ENCODE results near the gene ELOA. TPM values are rescaled to one million over a fixed set of nuclear protein-coding genes. Genes with fewer than 3 reads are reported as not detected.
"Not testable (repeated sequence)": the region's sequence is repeated elsewhere in the genome, so short reads cannot be mapped to it uniquely, and the experiment has no call there.

The ELOA gene
- total RNA-seq, 1 donor from 2014 or later = 37.7 TPM

DNA sequence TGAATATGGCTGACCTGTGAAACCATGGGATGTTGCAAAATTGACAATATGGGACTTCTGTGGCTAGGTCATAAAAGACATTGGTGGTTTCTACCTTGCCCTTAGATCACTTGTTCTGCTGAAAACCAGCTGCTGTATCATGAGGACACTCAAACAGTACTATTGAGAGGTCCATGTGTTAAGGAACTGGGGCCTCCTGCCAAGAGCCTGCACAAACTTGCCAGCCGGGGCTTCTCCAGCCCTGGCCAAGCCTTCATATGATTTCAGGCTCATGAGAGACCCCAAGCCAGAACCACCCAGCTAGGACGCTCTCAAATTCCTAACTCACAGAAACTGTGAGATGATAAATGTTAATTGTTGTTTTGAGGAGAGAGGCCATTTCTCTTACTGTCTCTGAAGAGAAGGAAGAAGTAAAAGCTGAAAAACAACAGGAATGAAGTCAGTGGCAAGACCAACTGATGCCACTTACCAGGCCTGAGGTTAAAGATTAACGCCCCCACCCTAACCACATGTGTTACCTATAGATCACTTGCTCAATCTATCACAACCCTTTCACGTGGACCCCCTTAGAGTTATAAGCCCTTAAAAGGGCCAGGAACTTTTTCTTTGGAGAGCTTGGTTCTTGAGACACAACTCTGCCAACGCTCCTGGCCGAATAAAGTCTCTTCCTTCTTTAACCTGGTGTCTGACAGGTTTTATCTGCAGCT is 31.1 kb downstream of the ELOA start:
- ATAC-seq (no peak), DNase-seq (ENCODE audit: missing footprints) (no peak)
- intact Hi-C loops (cut with DNase I) = no loop called here

DNA sequence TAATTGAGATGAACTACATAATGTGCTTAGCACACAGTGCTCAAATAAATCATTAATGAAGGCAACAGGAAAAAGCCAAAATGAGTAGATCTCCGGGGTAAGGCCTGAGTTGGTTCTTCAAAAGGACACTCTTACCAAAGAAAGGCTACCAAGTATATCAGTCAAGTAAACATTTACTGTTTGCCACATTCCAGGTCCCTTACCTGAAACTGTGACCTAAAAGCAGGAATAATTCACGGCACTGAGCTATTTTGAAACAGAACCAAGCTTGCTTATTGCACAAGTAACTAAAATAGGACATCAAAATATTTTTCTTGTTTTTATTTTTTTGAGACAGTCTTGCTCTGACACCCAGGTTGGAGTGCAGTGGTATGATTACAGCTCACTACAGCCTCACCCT is 32.9 kb downstream of the ELOA start:
- ATAC-seq (no peak), DNase-seq (ENCODE audit: missing footprints) (no peak)
- intact Hi-C loops (cut with DNase I) = no loop called here

DNA sequence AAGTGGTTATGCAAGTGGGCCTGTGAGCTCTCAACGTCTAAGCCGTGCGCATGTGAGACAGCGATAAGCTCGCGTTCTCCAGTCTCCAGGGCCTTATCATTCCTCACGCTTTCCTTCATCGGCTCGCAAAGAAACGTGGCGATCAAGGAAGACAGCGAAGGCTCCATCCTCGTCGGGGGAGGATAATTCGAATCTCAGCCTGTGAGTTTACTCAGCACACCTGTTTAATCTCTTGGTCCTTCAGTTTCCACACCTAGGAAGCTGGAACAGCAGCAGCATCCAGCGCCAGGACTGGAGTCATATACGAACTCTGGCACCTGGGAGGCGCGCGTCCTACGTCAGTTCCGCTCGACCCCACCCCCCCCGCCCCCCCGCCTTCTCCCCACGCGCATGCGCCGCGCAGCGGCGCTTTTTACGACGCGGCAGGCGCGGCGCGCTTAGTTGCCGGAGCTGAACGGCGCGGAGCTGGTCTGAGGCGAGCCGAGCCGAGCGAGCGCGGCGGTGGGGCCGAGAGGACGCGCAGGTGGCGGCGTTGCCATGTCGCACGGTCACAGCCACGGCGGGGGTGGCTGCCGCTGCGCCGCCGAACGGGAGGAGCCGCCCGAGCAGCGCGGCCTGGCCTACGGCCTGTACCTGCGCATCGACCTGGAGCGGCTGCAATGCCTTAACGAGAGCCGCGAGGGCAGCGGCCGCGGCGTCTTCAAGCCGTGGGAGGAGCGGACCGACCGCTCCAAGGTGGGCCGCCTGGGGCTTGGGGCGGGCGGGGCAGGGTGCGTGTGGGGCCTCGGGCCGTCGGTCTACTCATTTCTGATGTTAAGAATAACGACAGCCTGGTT is 34.9 kb downstream of the ELOA start, which contains the start of gene PITHD1:
PITHD1 (plus strand) TSS at position 440 of the 836 bp plus-strand sequence; CDS start at position 538, 98 bp downstream.
- peak; percentile 92 for DNase-seq (ENCODE audit: missing footprints)
- ATAC-seq = peak; percentile 87
- intact Hi-C loops (cut with DNase I) = loop anchor here (1.0 kb wide), 1 partner anchor 142 kb away; no protein-coding TSS in a partner anchor

DNA sequence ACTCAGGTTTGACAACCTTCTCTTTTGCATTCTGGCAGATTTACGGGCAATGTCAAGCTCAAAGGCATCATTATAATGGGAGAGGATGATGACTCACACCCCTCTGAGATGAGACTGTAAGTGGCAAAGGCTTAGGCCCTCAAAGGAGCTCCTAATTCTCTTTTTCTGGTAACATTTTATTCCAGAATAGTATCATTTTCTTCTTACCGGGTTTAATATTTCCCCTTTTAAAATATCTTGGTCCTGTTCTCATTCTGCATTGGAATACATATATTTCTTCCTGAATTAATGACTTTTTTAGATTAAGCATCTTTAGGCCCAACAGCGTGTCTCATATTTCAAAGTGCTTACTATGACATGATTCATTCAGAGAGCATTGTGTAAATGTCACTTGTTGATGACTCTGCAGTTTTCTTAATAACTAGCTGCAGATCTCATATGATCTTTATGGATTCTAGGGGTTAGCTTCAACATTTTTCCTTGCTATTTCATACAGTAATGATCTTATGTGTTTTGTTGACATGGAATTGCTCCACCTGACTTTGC is 36.6 kb downstream of the ELOA start:
- no peak for ATAC-seq
- intact Hi-C loops (cut with DNase I) = no loop called here
- no peak for DNase-seq (ENCODE audit: missing footprints)

DNA sequence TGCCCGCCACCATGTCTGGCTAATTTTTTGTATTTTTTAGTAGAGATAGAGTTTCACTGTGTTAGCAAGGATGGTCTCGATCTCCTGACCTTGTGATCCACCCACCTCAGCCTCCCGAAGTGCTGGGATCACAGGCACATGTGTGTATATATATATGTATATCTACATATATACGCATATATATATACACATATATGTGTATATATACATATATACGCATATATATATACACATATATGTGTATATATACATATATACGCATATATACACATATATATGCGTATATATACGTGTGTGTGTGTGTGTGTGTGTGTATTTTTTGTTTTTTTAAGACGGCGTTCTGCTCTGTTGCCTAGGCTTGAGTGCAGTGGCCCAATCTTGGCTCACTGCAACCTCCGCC is 39.9 kb downstream of the ELOA start:
- intact Hi-C loops (cut with DNase I); ATAC-seq; DNase-seq (ENCODE audit: missing footprints): not testable (repeated sequence)

DNA sequence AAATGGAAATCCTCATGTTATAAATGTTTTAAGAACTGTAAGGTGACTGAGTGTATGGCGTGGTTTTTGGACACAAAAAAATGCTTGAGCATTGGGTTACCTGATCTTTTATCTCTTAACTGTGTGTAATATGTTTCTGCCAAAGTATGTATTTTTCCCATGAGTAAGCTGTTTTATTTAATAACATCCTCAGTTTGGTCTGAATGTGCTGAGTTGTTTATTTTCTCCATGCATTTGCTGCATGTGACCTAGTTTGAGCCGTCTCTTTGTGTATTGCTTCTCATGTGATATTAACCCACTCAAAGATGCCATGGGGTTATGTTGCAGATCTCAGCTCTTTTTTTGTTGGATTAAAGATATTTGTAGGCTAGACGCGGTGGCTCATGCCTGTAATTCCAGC is 41.6 kb downstream of the ELOA start:
- ATAC-seq (no peak), DNase-seq (ENCODE audit: missing footprints) (no peak)
- intact Hi-C loops (cut with DNase I) = no loop called here

DNA sequence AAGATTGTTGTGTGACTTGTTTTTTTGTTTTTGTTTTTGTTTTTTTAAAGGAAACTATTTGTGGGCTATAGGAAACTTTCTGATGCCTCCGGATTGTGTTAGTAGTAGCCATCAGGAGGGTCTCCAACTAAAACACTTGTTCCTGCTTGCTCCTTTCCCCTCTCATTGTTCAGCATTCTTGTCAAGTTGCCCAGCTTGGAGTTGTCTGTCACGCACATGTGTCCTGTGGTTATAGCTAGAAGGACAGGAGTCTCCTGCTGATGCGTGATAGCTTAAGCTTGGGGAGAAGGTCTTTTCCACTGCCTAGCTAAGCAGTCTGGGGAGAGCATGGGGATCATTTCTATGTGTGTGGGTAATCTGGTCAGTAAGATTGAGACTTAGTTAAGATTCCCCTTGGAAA is 44.4 kb downstream of the ELOA start:
- no peak for DNase-seq (ENCODE audit: missing footprints)
- intact Hi-C loops (cut with DNase I) = no loop called here
- no peak for ATAC-seq

DNA sequence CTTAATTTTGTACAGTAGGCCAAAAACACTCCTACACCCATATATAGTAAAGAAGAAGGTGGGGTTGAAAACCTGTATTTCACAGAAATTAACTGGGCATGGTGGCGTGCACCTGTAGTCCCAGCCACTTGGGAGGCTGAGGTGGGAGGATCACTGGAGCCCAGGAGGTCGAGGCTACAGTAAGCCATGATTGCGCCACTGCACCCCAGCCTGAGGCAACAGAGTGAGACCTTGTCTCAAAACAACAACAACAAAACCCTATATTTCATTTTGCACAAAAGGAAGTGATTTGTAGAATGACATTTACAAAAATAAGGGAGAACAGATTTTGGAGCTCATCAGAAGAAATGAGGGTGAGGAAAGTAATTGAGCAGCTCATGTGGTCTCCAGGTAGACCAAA is 45.4 kb downstream of the ELOA start:
- no peak for ATAC-seq
- no peak for DNase-seq (ENCODE audit: missing footprints)
- intact Hi-C loops (cut with DNase I) = no loop called here

DNA sequence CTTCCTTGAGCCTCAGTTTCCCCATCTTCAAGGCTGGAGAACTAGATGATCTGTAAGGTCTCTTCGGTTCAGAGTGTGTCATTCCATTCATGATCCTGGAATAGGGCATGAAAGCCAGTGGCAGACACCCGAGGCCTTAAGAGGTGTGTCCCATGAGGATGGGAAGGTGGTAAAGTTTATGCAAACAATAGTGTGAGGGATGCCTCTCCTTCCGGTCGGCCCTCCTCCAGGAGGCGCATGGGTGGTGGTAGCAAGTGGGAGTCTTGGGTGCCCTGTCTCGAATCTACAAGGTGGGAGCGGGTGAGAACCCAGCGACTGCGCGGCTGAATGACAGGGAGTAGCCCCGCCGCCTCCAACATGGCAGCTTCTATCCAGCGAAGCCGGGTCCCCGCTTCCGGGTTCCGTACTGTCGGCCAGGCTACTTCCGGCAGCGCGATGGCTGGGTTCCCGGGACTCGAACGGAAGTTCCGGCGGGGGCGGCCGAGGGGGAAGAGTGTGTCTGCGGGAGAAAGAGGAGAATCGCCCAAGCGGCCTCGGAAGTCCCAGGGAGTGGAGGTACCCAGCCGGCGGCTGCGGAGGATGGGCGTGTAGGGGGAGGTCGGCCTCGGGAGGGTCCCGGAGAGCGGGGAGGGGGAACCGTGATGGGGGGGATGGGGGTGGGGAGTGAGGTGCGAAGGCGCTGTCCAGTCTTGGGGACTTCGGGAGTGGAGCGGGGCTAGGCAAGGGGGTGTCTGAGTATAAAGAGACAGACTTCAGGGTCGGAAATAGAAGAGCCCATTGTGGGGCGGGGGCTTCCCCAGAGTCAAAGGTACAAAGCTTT is 47.6 kb downstream of the ELOA start, which contains the start of gene LYPLA2:
LYPLA2 (plus strand) TSS at position 450 of the 820 bp plus-strand sequence. CDS start 1,538 bp downstream, outside the sequence.
- DNase-seq (ENCODE audit: missing footprints) (peak; percentile 97), ATAC-seq (peak; percentile 91)
- intact Hi-C loops (cut with DNase I) = no loop called here

DNA sequence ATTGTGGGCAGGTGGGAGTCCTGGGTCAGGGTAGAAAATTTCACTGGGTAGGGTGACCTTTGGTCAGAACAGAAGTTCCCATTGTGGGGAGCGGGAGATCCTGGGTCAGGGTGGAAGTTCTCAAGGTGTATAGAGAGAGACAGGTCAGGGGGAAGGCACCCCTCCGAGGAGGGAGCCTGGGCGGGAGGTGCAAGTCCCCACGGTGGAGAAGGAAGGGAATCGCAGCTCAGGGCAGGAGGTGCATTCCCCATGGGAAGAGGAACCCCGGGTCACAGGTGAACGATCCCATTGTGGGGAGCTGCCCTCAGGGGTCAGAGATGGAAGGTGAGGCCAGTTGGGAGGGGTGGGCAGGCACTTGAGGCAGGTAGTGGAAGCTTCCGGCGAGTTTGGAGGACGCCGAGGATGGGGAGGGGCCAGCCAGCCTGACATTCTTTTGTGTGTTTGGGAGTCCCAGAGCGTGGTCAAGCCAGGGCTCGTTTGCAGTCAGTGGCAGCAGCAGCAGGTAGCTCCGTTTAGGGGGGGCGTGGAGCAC is 48.3 kb downstream of the ELOA start:
- no peak for DNase-seq (ENCODE audit: missing footprints)
- no peak for ATAC-seq
- intact Hi-C loops (cut with DNase I) = no loop called here

DNA sequence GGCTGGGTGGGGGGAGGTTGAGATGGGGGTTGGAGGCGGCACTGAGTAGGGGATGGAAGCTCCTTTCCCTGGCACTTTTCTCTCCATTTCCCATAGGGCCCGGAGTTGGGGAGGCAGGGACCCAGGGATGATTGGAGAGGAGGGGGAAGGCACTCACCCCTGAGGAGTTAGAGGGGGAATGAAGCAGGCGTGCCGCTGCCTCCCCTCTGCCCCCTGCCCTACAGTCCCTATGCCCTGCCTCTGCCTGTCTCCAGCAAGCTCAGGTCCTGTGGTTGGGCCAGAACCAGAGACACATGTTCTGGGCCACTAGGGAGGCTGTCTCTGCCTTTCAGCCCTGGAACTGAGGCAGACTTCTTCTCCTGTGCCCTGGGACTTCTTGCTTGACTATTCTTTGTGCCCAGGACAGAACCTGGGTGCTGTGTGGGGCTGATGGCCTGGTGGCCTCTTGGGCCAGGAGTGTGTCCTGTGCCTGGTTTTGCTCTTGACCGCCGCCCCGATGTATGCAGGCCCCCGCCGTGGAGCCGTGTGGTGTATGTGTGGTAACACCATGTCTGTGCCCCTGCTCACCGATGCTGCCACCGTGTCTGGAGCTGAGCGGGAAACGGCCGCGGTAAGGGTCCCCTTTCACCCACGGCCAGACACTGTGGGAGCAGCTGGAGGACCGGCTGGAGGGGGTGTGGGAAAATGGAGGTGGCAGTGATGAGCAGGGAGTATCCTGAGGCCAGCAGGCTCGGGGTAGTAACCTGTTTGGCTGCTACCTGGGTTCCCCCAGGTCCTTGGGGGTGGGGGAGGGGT is 49.1 kb downstream of the ELOA start:
- peak; percentile 71 for DNase-seq (ENCODE audit: missing footprints)
- ATAC-seq = no peak
- intact Hi-C loops (cut with DNase I) = no loop called here

DNA sequence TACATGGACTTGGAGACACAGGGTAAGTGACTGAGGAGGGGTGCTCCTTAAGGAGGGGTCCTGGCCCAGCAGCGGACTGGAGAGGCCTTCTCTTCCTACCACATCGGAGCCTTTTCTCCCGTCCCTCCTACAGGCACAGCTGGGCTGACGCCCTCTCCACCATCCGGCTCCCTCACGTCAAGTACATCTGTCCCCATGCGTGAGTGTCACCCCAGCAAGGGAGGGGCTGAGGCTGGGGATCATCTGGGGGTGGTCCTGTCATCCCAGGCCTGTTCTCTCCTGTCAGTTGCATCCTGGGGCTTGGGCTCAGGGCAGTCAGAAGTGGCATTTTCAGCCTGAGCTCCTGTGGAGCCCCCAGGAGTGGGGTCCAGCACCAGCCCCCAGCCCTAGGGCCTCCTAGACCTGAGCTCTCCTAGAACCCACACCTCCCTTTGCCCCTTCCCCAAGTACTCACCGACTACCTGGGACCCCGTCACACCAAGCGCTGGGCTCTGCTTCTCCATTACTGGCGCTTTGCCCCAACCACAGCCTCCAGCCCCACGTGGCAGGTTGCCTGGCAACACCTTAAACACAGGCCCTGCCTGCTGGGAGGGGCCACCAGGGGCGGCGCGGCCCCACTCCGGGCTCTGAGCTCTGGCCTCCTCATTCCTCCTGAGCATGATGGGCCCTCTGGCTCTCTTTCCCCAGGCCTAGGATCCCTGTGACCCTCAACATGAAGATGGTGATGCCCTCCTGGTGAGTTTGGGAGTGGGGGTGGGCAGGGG is 49.9 kb downstream of the ELOA start:
- DNase-seq (ENCODE audit: missing footprints) = peak; percentile 64
- intact Hi-C loops (cut with DNase I) = no loop called here

DNA sequence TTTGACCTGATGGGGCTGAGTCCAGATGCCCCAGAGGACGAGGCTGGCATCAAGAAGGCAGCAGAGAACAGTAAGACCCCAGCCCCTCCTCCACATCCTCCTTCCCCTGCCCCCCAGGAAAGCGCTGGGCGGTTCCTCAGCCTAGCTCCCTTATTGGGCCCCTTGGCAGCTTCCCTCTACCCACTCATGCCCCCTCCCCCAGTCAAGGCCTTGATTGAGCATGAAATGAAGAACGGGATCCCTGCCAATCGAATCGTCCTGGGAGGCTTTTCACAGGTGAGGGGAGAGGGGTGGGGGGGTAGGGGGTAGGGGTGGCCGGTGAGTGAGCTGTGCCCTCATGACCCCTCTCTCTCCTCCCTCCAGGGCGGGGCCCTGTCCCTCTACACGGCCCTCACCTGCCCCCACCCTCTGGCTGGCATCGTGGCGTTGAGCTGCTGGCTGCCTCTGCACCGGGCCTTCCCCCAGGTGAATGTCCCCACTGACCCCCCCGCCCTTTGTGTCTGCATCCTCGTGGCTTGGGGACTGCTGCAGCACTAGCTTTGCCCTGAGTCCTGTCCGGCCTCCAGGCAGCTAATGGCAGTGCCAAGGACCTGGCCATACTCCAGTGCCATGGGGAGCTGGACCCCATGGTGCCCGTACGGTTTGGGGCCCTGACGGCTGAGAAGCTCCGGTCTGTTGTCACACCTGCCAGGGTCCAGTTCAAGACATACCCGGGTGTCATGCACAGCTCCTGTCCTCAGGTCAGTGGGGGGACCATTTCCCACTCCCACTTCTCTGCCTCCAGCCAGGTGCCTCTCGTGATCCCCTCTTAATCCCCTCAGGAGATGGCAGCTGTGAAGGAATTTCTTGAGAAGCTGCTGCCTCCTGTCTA is 50.8 kb downstream of the ELOA start:
- ATAC-seq = no peak
- intact Hi-C loops (cut with DNase I) = no loop called here
- DNase-seq (ENCODE audit: missing footprints) = no peak

More for the DNA sequence above, 49.9 kb downstream of the ELOA start:
- peak; percentile 20 for ATAC-seq

DNA sequence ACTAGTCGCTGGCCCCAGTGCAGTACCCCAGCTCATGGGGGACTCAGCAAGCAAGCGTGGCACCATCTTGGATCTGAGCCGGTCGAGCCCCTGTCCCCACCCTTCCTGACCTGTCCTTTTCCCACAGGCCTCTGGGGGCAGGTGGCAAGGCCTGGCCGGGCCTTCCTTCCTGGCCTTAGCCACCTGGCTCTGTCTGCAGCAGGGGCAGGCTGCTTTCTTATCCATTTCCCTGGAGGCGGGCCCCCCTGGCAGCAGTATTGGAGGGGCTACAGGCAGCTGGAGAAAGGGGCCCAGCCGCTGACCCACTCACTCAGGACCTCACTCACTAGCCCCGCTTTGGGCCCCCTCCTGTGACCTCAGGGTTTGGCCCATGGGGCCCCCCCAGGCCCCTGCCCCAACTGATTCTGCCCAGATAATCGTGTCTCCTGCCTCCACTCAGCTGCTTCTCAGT is 51.5 kb downstream of the ELOA start:
- intact Hi-C loops (cut with DNase I); ATAC-seq; DNase-seq (ENCODE audit: missing footprints): not testable (repeated sequence)

DNA sequence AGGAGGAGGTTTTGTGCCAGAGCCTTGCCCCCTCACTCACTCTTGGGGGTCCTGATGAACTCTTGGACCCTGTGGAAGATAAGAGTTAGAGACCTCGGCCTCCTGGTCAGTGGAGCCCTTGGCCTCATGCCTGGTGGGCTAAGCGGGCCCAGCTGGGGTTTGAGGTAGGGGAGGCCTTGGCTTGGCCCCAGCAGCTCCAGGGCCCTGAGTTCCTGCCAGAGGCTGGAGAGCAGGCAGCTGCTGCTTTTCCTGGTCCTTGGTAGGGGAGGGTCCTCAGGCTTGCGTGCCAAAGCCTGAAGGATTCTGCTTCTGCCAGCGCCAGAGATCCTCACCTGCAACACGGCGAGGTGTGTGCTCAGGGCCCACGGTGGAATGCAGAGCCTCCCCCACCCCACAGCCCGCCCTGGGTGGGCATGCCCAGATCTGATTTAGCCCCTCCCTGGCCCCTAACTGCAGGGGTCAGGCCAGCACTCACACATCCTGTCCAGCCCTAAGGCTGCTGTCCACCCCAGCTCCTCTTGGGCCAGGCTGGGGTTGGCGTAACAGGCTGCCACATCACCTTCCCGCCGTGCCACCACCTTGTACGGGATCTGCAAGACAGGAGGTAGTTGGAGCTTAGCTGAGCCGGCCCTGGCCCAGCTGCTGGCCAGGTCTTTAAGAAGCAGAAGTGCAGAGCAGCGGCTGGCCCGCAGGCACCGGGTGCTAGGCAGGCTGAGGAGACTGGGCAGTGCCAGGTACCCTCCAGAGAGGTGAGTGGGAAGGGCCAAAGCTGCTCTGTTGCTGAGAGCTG is 52.6 kb downstream of the ELOA start:
- no peak for ATAC-seq
- DNase-seq (ENCODE audit: missing footprints) = no peak
- intact Hi-C loops (cut with DNase I) = no loop called here
